ENCODE results near the gene SLC2A11.

The SLC2A11 gene, protein sequence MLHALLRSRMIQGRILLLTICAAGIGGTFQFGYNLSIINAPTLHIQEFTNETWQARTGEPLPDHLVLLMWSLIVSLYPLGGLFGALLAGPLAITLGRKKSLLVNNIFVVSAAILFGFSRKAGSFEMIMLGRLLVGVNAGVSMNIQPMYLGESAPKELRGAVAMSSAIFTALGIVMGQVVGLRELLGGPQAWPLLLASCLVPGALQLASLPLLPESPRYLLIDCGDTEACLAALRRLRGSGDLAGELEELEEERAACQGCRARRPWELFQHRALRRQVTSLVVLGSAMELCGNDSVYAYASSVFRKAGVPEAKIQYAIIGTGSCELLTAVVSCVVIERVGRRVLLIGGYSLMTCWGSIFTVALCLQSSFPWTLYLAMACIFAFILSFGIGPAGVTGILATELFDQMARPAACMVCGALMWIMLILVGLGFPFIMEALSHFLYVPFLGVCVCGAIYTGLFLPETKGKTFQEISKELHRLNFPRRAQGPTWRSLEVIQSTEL

DNA sequence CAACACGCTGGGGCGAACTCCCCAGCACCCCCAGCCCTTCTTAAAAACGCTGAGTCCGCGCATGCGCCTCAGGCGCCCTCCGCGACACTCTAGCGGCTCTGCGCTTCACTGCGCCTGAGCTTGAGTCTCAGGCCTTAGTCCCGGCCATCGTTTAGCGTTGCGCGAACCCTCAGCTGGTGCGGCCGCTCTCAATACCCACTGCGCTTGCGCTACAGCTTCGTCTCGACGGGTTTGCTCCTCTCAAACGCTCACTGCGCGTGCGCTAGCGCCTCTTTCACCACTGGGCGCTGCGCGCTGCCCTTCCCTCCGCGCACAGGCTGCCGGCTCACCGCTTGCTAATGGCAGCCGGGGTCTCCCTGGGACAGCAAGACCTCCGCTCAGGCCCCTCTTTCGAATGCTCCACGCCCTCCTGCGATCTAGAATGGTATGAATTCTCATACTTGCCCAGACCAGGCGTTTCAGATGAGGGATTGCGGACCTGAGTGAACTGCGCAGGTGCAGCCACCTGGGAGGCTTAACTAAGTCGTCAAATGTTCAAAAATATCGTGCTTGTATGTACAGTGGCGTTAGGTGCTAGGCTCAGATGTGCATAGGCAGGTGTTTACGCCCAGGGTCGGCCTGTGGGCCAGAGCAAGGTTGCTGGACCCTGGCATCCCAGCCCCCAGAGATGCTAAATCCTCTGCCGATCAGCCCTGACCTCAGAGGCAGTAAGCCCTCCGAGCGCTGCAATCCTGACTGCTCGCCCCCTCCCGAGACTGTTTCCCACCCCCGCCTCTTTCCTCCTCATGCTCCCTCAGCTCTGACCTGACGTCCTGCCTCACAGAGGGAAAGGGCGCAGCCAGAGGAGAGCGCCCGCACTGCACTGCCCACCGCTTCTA lies at the start of gene SLC2A11:
Gene SLC2A11, plus strand, starts transcription at position 270 of the 878 bp plus-strand sequence. Its CDS starts 125 bp downstream, at position 395.
- peak; percentile 84 for DNase-seq

- no peak for DNase-seq
Measured at GRCh38 chr22:23812378-23812777, 45.3 kb upstream of the SLC2A11 start.

- no peak for DNase-seq
Measured at GRCh38 chr22:23815541-23816155, 42.0 kb upstream of the SLC2A11 start.

- no peak for DNase-seq
Measured at GRCh38 chr22:23816156-23816976, 41.3 kb upstream of the SLC2A11 start.

DNA sequence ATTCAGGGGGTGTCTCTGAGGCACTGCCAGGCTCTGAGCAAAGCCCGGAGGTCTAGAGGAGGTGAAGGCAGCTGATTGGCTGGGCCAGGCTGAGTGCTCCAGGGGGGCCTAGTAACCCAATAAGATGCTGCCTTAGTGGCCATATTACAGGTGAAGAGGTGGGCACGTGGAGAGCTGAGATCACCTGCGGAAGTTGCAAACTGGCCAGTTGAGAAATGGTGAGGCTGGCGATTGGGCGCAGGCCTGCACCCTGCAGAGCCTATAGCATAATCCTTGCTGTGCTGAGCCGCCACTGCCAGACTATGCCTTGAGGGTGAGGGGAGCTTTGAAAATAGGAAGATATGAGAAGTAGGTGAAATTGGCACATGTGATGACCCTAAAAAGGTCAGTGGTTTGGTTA lies 40.5 kb upstream of the SLC2A11 start:
- DNase-seq: no peak

DNA sequence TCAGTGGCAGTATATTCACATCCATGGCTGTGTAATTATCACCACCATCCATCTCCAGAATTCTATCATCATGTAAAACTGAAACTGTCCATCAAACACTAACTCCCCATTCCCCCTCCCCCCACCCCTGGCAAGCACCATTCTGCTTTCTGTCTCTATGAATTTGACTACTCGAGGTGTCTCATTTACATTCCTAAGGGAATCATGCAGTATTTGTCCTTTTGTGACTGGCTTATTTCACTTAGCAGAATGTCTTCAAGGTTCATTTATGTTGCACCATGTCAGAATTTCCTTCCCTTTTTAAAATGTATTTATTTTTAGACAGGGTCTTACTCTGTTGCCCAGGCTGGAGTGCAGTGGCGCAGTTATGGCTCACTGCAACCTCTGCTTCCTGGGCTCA lies 39.1 kb upstream of the SLC2A11 start:
- no peak for DNase-seq

DNA sequence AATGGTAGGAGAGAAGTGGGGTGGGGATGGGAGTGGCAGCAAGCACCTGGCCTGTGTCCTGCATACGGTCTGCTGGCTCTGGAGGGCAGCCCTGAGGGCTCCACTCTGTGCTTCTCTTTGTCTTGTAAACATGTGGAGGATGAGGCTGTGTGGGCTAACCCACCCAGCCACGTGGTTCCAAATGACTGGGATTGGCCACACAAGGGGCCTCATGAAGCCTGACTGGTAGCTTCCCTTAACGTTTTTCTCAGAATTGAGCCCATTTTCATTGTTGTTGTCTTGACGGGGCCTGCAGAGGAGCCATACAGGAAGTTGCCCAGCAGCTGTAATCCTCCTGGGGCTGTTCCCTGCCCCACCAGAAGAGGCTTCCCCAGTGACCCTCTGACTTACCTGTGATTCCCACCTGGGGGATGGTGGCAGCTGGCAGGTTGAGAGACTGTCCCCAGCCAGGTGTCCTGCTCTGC lies 36.9 kb upstream of the SLC2A11 start:
- DNase-seq: no peak

- DNase-seq: no peak
Measured at GRCh38 chr22:23822101-23822671, 35.5 kb upstream of the SLC2A11 start.

- DNase-seq: no peak
Measured at GRCh38 chr22:23823331-23823791, 34.3 kb upstream of the SLC2A11 start.

GRCh38 chr22:23824476-23825245 lies 33.0 kb upstream of the SLC2A11 start:
- no peak for DNase-seq

GRCh38 chr22:23825246-23825905 lies 32.3 kb upstream of the SLC2A11 start:
- no peak for DNase-seq

DNA sequence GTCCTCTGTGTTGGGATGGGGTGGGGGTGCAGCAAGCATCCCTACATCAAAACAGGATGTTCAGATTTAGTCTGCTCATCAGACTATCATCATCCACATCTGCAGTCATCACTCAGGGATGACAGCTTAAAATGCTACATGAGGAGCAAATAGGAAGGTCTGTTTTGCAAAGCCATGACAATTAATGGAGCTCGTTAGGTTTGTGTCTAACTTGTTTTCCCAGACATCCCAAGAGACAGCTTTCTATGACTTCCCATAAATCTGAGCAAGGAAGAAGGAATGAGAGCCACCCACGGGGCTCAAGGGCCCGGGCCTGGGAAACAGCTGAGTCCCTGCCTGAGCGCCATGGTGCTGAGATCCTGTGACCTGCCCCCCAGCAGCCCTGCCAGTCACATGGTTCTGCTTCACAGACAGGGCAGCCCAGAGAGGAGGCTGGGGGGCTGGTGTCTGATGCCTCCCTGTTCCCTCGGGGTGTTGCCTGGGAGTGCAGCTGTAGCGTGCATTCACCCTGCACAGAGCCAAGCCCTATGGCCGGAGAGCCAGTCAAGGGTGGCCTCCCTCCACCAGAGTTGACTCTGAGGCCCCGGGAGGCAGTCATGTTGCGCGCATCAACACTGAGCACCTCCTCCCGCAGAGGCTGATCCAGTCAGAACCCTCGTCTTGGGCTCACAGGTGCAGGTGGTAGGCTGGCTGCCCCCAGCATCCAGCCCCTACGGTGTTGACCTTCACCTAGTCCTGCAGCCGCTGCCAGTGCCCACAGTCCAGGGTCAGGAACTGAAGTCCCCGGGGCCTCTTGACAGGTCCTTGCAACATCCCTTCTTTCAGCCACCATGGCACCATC lies 30.9 kb upstream of the SLC2A11 start:
- no peak for DNase-seq

DNA sequence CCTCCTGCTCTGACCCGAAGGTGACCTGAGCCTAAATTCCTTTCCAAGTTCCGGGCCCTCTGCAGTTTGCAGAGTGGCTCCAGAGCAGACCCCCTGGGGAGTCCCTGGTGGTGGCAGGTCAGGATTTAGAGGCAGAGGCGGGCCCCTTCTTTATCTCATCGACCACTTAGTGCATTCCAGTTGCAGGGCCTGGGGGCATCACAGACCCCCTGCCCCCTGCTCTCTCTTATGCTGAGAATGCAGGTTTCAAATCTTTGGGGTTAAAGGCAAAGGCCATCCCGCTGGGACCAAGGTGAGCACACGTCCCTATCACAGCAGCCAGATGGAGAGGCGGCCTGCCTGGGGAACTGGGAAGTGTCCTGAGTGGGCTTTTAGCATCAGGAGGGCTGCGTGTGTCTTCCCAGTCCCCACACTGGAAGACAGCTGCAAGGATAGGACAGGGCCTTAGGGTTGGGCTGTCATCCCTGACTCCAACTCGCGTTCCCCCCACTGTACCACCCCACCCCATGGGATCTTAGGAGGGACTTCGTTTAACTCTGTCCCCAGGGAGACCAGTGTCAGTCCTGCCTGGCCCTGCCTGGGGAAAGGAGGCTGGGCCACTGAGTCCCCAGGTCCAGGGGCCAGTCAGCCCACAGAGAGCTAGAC lies 30.2 kb upstream of the SLC2A11 start:
- no peak for DNase-seq

GRCh38 chr22:23828800-23829680 lies 28.6 kb upstream of the SLC2A11 start:
- no peak for DNase-seq

DNA sequence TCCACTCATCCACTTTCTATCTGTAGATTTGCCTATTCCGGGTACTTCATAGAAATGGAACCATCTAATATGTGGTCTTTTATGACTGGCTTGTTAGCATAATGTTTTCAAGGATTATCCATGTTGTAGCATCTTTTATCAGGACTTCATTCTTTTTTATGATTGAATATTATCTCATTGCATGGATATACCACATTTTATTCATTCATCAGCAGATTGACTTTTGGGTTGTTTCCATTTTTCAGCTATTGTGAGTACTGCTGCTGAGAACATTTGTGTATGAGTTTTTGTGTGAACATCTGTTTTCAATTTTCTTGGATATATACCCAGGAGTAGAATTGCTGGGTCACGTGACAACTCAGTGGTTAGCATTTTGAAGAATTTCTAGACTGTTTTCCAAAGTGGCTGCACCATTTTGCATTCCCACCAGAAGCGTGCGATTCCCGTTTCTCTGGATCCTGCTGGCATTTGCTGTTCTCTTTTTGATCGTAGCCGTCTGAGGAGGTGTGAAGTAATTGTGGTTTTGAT lies 27.8 kb upstream of the SLC2A11 start:
- DNase-seq: no peak

GRCh38 chr22:23831261-23831660 lies 26.4 kb upstream of the SLC2A11 start:
- no peak for DNase-seq

- no peak for DNase-seq
Measured at GRCh38 chr22:23831781-23832180, 25.9 kb upstream of the SLC2A11 start.
